NAMALWA (cell line): Measurements from ENCODE around the gene HNRNPL.
"Not testable (repeated sequence)": the region's sequence is repeated elsewhere in the genome, so short reads cannot be mapped to it uniquely, and the experiment has no call there.

ENCODE experiments used
- DNase-seq: peaks from one replicate; pipeline ENCODE4 v3.0.0-alpha.2; 2015; ENCODE audit warnings: low spot score

The HNRNPL gene

DNA sequence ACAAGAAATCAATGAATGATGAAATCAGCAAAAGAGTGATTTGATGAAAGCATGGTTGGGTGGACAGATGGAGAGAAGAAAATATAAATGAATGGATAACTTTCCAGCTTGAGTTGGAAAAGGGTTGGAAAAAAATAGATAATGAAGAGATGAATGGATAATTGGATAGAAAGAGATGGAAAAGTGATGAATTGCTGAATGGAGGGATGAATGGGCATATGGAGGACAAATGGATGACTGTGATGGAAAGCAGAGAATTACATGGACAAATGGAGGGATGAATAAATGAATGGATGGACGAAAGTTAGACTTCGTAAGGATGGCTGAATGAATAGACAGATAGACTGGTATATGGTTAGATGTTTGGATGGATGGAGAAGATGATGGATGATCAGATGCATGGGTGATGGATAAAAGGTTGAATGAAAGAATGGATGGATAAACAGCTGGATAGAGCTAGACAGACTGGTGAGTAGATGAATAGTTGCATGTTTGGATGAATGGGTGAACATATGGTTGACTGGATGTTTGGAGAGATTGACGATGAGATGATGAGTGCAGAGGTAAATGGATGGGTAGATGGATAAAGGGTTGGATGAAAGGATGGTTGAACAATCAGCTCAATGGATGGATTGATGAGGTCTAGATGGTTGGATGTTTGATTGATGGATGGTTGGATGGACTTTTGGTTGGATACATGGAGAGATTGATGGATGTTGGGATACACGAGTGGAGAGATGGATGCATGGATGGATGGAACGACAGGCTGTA lies 49.0 kb downstream of the HNRNPL start:
- DNase-seq, result no peak

DNA sequence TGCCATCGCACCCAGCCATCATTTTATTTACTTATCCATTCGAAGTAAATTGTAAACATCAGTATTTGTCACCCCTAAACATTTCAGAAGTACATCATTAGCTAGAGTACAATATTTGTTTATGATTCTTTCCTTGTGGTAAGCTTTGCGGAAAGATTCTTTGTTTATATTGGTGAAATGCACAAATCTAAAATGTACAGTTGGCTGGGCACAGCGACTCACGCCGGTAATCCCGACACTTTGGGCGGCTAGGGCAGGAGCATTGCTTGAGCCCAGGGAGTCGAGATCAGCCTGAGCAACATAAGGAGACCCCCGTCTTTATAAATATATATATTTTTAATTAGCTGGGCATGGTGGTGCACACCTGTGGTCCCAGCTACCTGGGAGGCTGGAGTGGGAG lies 50.7 kb downstream of the HNRNPL start:
- no peak for DNase-seq

DNA sequence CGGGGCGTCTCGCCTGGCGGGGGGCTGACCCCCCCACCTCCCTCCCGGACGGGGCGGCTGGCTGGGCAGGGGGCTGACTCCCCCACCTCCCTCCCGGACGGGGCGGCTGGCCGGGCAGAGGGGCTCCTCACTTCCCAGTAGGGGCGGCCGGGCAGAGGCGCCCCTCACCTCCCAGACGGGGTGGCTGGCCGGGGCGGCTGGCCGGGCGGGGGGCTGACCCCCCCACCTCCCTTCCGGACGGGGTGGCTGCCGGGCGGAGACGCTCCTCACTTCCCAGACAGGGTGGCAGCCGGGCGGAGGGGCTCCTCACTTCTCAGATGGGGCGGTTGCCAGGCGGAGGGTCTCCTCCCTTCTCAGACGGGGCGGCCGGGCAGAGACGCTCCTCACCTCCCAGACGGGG lies 52.0 kb downstream of the HNRNPL start:
- DNase-seq, result not testable (repeated sequence)

DNA sequence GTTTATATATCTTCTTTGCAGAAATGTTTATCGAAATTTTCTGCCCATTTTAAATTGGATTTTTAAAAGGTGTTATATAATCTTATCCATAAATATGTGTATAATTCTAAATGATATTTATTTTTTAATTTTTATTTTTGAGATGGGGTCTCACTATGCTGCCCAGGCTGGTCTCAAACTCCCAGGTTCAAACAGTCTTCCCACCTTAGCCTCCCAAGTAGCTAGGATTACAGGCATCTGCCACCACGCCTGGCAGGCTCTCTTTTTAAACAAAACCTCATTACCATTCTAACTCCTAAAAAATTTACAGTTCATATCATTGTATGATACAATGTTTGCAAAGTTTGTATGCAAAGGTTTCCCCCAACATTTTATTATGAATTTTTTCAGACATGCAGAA lies 53.6 kb downstream of the HNRNPL start:
- no peak for DNase-seq

DNA sequence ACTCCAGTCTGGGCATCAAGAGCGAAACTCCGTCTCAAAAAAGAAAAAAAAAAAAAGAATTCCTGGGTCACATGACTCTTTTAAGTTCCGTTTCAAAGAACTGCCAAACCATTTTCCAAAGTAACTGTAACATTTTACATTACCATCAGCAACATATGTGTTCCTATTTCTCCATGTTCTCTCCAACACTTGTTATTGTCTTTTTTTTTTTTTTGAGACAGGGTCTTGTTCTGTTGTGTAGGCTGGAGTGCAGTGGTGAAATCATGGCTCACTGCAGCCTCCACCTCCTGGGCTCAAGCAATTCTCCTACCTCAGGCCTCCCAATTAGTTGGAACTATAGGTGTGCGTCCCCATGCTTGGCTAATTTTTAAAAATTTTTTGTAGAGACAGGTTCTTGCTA lies 54.2 kb downstream of the HNRNPL start:
- no peak for DNase-seq

DNA sequence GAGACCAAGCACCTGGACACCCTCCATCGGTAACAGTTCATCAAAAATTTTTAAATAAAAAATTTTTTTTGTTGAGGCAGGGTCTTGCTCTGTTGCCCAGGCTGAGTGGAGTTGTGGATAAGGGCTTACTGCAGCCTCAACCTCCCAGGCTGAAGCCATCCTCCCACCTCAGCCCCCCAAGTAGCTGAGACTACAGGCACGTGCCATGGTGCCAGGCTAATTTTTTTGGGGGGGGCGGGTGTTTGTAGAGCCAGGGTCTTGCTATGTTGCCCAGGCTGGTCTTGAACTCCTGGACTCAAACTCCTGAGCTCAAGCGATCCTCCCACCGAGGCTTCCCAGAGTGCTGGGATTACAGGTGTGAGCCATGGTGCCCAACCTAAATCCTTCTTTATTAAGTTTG lies 56.1 kb downstream of the HNRNPL start:
- no peak for DNase-seq

DNA sequence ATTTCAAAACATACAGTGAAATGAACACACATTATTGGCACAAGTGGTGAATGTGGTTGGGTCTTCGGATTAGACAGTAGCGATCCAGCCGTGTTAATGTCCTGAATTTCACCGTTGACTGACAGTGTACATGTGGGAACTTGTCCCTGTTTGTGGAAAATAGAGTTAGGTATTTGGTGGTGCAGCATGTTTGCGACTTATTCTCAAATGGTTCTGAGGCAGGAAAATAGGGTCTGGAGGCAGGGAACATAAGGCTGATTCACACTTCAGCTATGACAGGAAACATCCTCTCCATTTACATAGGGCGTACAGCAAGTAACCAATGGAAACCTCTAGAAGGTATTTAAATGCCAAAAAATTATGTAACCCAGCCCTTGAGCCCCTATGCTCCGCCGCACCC lies 56.6 kb downstream of the HNRNPL start:
- DNase-seq, result no peak

DNA sequence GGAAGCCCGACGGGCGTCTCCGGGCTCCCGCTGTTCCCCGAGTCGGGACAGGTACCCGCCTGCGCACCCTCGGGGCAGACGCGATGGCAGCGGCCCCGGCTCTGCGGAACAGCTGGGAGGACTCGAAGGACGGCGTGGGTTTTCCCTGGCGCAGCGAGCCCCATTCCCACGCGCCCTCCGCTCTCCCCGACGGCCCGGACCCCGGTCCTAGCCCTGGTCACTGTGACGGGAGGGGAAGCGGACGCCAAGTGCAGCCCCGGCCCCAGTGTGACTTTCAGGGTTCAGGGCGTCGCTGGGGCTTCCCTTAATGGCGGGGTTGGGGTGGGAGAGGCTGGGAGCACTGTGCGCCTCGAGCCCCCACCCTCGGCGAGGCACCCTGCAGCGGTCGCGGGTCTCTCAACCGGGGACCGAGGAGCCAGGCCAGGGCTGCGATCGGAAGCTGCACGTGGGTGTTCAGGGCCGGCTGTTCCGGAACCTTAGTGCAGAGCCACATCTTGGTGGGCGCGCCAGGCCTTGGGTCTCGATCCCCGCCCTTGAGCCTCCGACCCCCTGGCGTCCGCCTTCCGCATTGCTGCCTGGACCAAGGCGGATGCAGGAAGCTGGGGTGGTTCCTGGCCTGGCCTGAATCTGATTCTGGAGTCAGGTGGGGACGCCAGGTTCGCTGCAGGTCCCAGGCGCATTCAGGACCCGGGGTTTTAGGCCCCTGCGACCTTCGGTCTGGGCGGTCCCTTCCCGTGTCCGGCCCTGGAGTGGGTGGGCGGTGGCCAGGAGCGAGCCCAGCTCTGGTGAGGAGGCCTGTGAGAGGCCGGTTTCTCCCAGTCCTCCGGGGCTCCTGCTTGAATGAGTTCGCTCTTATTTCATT lies 57.3 kb downstream of the HNRNPL start:
- no peak for DNase-seq

DNA sequence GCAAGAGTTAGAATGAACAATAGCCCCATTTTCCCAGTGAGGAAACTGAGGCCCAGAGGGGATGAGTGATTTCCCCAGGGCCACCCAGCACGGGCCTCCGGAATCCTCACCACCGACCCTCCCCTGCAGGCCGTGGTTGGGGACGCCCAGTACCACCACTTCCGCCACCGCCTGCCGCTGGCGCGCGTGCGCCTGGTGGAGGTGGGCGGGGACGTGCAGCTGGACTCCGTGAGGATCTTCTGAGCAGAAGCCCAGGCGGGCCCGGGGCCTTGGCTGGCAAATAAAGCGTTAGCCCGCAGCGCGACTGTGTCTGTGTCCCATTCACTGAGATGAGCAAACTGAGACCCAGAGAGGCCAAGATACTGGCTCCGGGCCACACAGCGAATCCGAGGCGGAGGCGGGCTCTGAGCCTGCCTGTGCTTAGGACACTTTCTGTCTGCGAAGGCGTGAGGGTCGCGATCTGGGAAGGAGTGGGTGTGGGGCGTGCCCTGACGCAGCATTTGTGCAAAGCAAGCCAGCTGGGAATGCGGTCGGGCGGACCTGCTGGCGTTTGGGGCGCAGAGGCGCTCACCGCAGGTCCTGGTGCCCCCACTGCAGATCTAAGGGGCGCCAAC lies 58.2 kb downstream of the HNRNPL start:
- not testable (repeated sequence) for DNase-seq

DNA sequence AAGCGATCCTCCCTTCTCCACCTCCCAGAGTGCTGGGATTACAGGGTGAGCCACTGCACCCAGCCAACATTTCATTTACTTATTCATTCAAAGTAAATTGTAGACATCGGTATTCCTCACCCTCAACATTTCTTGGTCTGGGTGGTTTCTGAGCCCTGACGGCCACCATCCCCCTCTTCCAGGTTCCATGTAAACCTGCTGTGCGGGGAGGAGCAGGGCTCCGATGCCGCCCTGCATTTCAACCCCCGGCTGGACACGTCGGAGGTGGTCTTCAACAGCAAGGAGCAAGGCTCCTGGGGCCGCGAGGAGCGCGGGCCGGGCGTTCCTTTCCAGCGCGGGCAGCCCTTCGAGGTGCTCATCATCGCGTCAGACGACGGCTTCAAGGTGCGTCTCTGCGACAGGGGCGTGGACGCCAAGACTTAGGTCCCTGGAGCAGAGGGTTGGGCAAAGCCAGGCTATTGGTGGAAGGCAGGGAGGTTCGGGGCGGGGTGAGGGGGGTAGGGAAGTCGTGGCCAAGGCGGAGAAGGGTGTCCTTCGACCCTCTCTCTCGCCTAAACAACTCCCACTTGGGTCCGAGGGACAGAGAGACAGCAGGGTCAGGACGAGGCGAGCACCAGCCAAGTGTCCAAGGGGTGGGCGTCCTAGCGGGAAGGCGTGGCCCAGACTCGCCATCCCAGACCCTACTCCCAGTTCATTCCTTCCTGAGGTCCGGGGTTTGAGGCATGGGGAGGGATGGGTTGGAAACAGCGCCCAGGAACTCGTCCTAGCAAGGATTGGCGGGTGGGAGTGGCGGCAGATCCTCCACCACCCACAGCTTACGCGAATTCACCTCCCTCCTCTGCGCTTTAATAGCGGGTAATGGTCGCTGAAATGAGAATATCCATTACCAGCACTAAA lies 59.0 kb downstream of the HNRNPL start:
- DNase-seq, result not testable (repeated sequence)

DNA sequence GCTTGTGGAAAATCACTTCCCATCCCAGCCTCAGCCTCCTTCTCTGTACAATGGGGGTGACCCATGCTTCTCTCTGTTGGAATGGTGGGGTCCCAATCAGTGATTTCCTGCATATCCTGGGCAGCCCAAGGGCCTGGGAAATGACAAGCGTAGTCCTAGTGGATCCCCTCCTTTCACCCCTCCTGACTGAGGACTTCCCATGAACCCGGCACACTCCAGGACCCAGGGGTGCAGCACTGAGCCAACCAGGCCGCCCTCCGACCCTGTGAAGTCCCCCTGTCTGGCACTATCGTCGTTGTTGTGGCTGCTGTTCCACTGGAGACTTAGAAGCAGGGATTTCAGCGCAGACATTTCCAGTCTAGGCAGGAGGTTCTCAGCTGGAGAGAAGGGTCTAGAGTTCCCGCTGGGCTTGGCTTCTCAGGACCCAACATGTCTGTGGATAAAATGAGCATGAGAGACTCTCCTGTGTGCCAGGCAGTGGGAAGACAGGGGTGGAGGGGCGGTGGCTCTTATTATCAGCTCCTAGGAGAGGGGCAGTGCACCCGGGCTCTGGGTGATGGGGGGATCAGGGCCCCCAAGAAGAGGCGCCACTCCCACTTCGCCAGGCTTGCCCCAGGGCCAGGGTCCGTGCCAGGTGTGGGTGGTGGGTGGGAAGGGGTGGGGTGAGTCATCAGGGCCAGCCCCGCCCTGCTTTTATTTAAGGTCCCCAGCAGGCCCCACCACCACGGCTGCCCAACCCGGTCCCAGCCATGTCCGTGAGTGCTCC lies 61.1 kb downstream of the HNRNPL start, which contains the start of gene LGALS7B:
Gene LGALS7B (plus strand): TSS at position 723 of the 766 bp plus-strand sequence. CDS start 27 bp downstream, at position 750.
- DNase-seq, result no peak

DNA sequence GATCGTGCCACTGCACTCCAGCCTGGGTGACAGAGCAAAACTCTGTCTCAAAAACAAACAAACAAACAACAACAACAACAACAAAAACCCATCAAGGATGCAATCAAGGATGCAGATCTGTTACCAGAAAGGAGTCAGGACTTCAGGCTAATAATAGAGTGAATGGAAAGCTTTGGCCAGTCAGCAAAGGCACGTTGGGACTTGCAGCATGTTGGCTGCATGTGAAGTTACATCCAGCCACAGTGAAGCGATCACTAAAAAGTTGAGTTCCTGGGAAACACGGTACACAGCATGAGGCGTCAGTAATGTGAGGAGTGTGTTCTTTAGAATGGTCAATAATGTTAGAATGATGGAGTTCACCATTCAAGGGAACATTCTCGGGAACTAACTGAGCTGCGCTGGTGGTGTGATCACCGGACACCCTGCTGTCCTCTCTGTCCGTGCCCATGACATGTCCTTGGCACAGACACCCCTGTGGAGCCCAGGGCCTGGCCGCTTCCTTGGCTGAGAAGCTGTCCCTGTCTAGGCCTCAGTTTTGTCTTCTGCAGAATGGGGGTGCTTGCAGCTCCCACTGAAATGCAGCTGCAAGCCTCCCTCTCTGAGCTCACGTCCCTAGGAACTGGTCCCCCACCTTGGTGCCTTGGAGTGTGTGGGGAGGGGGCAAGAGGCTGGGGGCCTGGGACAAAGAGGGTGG lies 63.1 kb downstream of the HNRNPL start:
- DNase-seq, result no peak
